Tibial nerve (tissue), 4 donors: ENCODE data around the gene ANO9. TPM values are rescaled to one million over a fixed set of nuclear protein-coding genes. Genes with fewer than 3 reads are reported as not detected.

Experiments used
- DNase-seq, 2 donors: peaks; one replicate each; pipeline ENCODE4 v3.0.0-alpha.2; 2019; ENCODE audit warnings: low spot score in 2 of 2
- H3K27ac ChIP-seq, 4 donors: fragments of 200-600 bp; sonication (generic) in 3 of 4; one replicate each; pipeline ENCODE4 v1.5.1; 2017 to 2019; ENCODE audit warnings: mild to moderate bottlenecking in 1 of 4
- H3K27me3 ChIP-seq, 2 donors: fragments of 200-600 bp; sonication (generic) in 1 of 2; one replicate each; pipeline versions ENCODE4 v1.5.1 to v1.6.0; 2017 to 2019
- H3K36me3 ChIP-seq, 3 donors: fragments of 200-600 bp; sonication (generic); one replicate each; pipeline ENCODE4 v1.5.1; 2018 to 2019
- H3K4me1 ChIP-seq, 4 donors: fragments of 200-600 bp; sonication (generic) in 3 of 4; one replicate each; pipeline ENCODE4 v1.5.1; 2017 to 2019
- H3K4me3 ChIP-seq, 4 donors: fragments of 200-600 bp; sonication (generic) in 3 of 4; one replicate each; pipeline ENCODE4 v1.5.1; 2017 to 2019; ENCODE audit warnings: mild to moderate bottlenecking in 1 of 4, moderate library complexity in 1 of 4
- H3K9me3 ChIP-seq, 4 donors: fragments of 200-600 bp; sonication (generic) in 3 of 4; one replicate each; pipeline ENCODE4 v1.5.1; 2017 to 2019
- CTCF ChIP-seq, 5 experiments: fragments of 200-600 bp in 3 of 5; fragments of 450-650 bp in 2 of 5; sonication (generic) in 3 of 5; IDR thresholded peaks; one replicate each; pipeline ENCODE4 v1.5.1; 2016 to 2019; ENCODE audit warnings: antibody characterized with exemption in 5 of 5, mild to moderate bottlenecking in 3 of 5, moderate library complexity in 2 of 5
- EP300 ChIP-seq, 2 donors: sonication (generic); formaldehyde crosslinking; IDR thresholded peaks; one replicate each; pipeline ENCODE4 v1.6.1; 2017; ENCODE audit warnings: antibody characterized with exemption in 2 of 2, mild to moderate bottlenecking in 1 of 2
- POLR2A ChIP-seq, 2 donors: fragments of 450-650 bp; IDR thresholded peaks; one replicate each; pipeline ENCODE4 v1.6.1; 2017; ENCODE audit warnings: antibody characterized with exemption in 2 of 2, mild to moderate bottlenecking in 2 of 2, moderate library complexity in 2 of 2
- WGBS, 2 donors: methylation state at CpG; one replicate each; pipeline ENCODE4 v1.1.5; 2018; 5-methylcytosine and 5-hydroxymethylcytosine counted together
- total RNA-seq, 4 donors: library from RNA; depleted of rRNA; stranded (reverse); fragments of >200 nt; gene quantifications; one replicate each; pipeline ENCODE4 v1.1.0, GENCODE V29; 2016

ANO9 gene
- total RNA-seq, 4 donors from 2014 or later: 0.78 to 0.90 (median 0.87) TPM; not detected in 1

DNA sequence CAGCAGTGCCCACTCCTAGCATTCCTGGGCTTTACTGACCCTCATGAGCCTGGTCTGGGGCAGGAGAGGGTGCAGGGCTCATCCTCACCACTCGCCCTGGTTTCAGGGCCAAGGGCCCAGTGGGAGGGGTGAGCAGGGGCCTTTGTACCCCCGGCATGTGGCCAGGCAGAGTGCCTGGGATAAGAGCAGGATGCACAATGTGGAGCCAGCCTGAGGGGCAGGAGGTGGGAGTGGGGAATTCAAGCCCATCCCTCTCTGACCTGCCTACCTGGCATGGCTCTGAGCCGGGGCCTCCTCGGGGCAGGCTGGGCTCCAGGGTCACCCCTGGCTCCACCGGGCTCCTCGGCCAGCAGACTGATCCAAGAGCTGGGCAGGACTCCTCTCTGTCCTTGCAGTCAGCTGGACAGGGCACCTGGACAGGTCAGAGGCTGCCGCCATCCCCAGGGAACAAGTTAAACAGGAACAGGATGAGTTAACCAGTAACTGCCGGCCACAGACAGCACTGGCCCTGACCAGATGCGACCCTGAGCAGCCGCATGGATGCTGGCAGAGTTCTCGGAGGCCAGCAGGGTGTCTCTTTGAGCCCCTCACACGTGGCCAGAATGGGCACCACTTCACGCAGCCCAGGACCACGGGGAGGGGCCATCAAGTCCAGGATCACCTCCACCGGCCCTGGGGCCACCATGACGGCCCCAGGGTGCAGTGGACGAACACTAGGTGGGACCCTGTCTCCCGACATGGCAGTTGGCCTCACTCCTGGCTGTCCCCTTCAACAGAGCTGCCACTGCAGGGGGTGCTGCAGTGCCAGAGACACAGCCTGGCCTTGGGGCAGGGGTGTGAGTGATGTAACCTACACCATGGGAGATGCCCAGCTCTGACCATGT lies 32.0 kb downstream of the ANO9 start:
- WGBS, 2 donors: 66 to 73% methylated on average over 13 to 18 of the region's 18 CpGs
- no peak for DNase-seq
- no peaks in the 10 kb centered on the region for H3K9me3 ChIP-seq
- H3K27me3 ChIP-seq: peaks cover 0 to under 1% of the 10 kb centered on the region in 2 donors
- peaks cover 0 to 27% (median 13%) of the 10 kb centered on the region in 4 donors for H3K4me1 ChIP-seq
- H3K36me3 ChIP-seq: no peaks in the 10 kb centered on the region
- no peak overlapping the region for H3K4me3 ChIP-seq
- TF ChIP-seq EP300 (IDR thresholded peaks at IDR 0.05) (no peak), POLR2A (IDR thresholded peaks at IDR 0.05) (no peak), CTCF (IDR thresholded peaks at IDR 0.05) (no peak)
- H3K27ac ChIP-seq: no peak overlapping the region

GRCh38 chr11:409008-409599 lies 32.7 kb downstream of the ANO9 start:
- no peak overlapping the region for H3K27ac ChIP-seq
- H3K9me3 ChIP-seq: no peaks in the 10 kb centered on the region
- no peak for DNase-seq
- H3K4me1 ChIP-seq: peaks cover 0 to 29% (median 13%) of the 10 kb centered on the region in 4 donors
- H3K27me3 ChIP-seq: no peaks in the 10 kb centered on the region
- 93 to 100% methylated on average over 3 to 4 of the region's 7 CpGs for WGBS, 2 donors
- TF ChIP-seq POLR2A (IDR thresholded peaks at IDR 0.05): no peak
- TF ChIP-seq CTCF (IDR thresholded peaks at IDR 0.05): no peak
- no peak for TF ChIP-seq EP300 (IDR thresholded peaks at IDR 0.05)
- H3K4me3 ChIP-seq: no peak overlapping the region
- H3K36me3 ChIP-seq: no peaks in the 10 kb centered on the region

- 87 to 93% methylated on average over 6 to 15 of the region's 15 CpGs for WGBS, 2 donors
- no peak for DNase-seq
- peaks cover 0 to 29% (median 13%) of the 10 kb centered on the region in 4 donors for H3K4me1 ChIP-seq
Measured at GRCh38 chr11:408154-409007, 33.4 kb downstream of the ANO9 start.

GRCh38 chr11:407651-408123 lies 34.1 kb downstream of the ANO9 start:
- 74 to 82% methylated on average over 23 to 25 of the region's 28 CpGs for WGBS, 2 donors
- Histone ChIP-seq H3K4me3 (peak overlapping the region in 2 of 4 donors; percentile 25 to 80), H3K27me3 (no peaks in the 10 kb centered on the region), H3K27ac (peak overlapping the region in 2 of 4 donors; percentile 50 to 91), H3K36me3 (no peaks in the 10 kb centered on the region), H3K4me1 (peaks cover 0 to 29% (median 13%) of the 10 kb centered on the region in 4 donors), H3K9me3 (no peaks in the 10 kb centered on the region)
- TF ChIP-seq POLR2A (IDR thresholded peaks at IDR 0.05): no peak
- no peak for TF ChIP-seq CTCF (IDR thresholded peaks at IDR 0.05)
- no peak for TF ChIP-seq EP300 (IDR thresholded peaks at IDR 0.05)
- no peak for DNase-seq

More at GRCh38 chr11:408154-409007, 33.4 kb downstream of the ANO9 start:
- Histone ChIP-seq H3K9me3 (no peaks in the 10 kb centered on the region), H3K27ac (no peak overlapping the region), H3K4me3 (no peak overlapping the region), H3K27me3 (no peaks in the 10 kb centered on the region), H3K36me3 (no peaks in the 10 kb centered on the region)
- TF ChIP-seq POLR2A (IDR thresholded peaks at IDR 0.05): no peak
- TF ChIP-seq CTCF (IDR thresholded peaks at IDR 0.05): no peak
- TF ChIP-seq EP300 (IDR thresholded peaks at IDR 0.05): no peak
